Esophagus muscularis mucosa (tissue), 4 donors: ENCODE data around the gene PPM1F. TPM values are rescaled to one million over a fixed set of nuclear protein-coding genes. Genes with fewer than 3 reads are reported as not detected.
"Not testable (repeated sequence)": the region's sequence is repeated elsewhere in the genome, so short reads cannot be mapped to it uniquely, and the experiment has no call there.

Experiments used
- DNase-seq: peaks from one replicate; pipeline ENCODE4 v3.0.0-alpha.2; 2017; ENCODE audit errors: extremely low spot score
- H3K27ac ChIP-seq, 4 donors: fragments of 200-600 bp; sonication (generic); replicated peaks in 1 of 4; 1 replicate in 3 of 4; 2 replicates in 1 of 4; pipeline ENCODE4 v1.5.1; 2016 to 2019; ENCODE audit warnings: mild to moderate bottlenecking in 1 of 4
- H3K27me3 ChIP-seq, 4 donors: fragments of 200-600 bp; sonication (generic); one replicate each; pipeline versions ENCODE4 v1.5.1 to v1.6.0; 2016 to 2019
- H3K36me3 ChIP-seq, 4 donors: fragments of 200-600 bp; sonication (generic); one replicate each; pipeline ENCODE4 v1.5.1; 2016 to 2019
- H3K4me1 ChIP-seq, 4 donors: fragments of 200-600 bp; sonication (generic); one replicate each; pipeline ENCODE4 v1.5.1; 2016 to 2019
- H3K4me3 ChIP-seq, 4 donors: fragments of 200-600 bp; sonication (generic); 1 replicate in 2 of 4; 2 replicates in 2 of 4; pipeline ENCODE4 v1.5.1; 2016 to 2019; ENCODE audit warnings: mild to moderate bottlenecking in 4 of 4, moderate library complexity in 1 of 4
- H3K9me3 ChIP-seq, 4 donors: fragments of 200-600 bp; sonication (generic); 1 replicate in 3 of 4; 2 replicates in 1 of 4; pipeline ENCODE4 v1.5.1; 2016 to 2019
- EP300 ChIP-seq: sonication (generic); formaldehyde crosslinking; IDR thresholded peaks from one replicate; pipeline ENCODE4 v1.6.1; 2017; ENCODE audit warnings: antibody characterized with exemption
- POLR2A ChIP-seq: fragments of 450-650 bp; IDR thresholded peaks from one replicate; pipeline ENCODE4 v1.6.1; 2017; ENCODE audit warnings: antibody characterized with exemption, moderate library complexity, mild to moderate bottlenecking, low read depth
- POLR2AphosphoS5 ChIP-seq, 2 donors: sonication (generic); formaldehyde crosslinking; IDR thresholded peaks; one replicate each; pipeline ENCODE4 v1.6.1; 2017; ENCODE audit warnings: antibody characterized with exemption in 2 of 2
- WGBS: methylation state at CpG from one replicate; pipeline ENCODE4 v1.1.5; 2018; 5-methylcytosine and 5-hydroxymethylcytosine counted together
- intact Hi-C: fragments of 100-400 bp; cut with DNase I; formaldehyde crosslinking; loops from one replicate; pipeline ENCODE4 v1.15.1; 2023
- total RNA-seq, 4 donors: library from RNA; depleted of rRNA; stranded (reverse); fragments of >200 nt; gene quantifications; one replicate each; pipeline versions ENCODE4 v1.1.0 to v1.2.1, GENCODE V29; 2016
- TF ChIP-seq, protein P1 (sequence below), 3 experiments: fragments of 200-600 bp in 2 of 3; fragments of 450-650 bp in 1 of 3; sonication (generic) in 2 of 3; IDR thresholded peaks; one replicate each; pipeline ENCODE4 v1.5.1; 2017 to 2019; ENCODE audit warnings: antibody characterized with exemption in 3 of 3, mild to moderate bottlenecking in 2 of 3, moderate library complexity in 1 of 3

PPM1F gene
- total RNA-seq, 4 donors from 2014 or later = 30.3 to 88.5 (median 74.1) TPM

DNA sequence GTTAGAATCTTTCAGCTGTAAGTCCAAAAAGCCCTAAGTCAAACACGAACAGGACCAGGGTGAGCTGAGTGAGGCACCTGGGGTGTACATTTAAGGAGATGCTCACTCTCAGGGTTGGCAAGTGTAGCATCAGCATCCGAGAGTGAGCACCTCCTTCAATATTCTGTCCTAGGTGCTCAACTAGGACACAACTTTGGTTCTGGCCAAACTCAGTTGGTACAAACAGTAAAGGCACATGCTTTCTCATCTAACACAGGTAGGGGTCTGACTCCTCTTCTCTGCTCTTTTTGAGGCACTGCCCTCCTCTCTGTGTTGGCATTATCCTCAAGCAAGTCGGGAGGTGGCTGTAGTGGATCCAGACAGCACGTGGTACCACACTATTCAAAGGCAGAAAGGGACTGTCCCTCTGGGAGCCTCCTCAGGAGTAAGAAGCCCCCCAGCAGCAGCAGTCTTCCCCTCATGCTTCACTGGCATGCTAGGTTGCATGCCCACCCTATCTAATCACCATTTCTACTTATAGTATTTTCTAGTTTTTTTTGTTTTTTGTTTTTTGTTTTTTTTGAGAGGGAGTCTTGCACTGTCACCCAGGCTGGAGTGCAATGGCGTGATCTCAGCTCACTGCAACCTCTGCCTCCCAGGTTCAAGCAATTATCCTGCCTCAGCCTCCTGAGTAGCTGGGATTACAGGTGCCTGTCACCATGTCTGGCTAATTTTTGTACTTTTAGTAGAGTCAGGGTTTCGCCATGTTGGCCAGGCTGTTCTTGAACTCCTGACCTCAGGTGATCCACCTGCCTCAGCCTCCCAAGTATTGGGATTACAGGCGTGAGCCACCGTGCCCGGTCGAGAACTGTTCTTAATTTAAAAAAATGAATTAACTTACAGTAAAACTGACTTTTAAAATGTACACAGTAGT is 70.6 kb downstream of the PPM1F start:
- H3K27ac ChIP-seq = no peak overlapping the region
- H3K9me3 ChIP-seq = no peaks in the 10 kb centered on the region
- H3K27me3 ChIP-seq = no peaks in the 10 kb centered on the region
- no peaks in the 10 kb centered on the region for H3K4me1 ChIP-seq
- no peak overlapping the region for H3K4me3 ChIP-seq
- intact Hi-C loops = no loop called here
- TF ChIP-seq, protein P1, sequence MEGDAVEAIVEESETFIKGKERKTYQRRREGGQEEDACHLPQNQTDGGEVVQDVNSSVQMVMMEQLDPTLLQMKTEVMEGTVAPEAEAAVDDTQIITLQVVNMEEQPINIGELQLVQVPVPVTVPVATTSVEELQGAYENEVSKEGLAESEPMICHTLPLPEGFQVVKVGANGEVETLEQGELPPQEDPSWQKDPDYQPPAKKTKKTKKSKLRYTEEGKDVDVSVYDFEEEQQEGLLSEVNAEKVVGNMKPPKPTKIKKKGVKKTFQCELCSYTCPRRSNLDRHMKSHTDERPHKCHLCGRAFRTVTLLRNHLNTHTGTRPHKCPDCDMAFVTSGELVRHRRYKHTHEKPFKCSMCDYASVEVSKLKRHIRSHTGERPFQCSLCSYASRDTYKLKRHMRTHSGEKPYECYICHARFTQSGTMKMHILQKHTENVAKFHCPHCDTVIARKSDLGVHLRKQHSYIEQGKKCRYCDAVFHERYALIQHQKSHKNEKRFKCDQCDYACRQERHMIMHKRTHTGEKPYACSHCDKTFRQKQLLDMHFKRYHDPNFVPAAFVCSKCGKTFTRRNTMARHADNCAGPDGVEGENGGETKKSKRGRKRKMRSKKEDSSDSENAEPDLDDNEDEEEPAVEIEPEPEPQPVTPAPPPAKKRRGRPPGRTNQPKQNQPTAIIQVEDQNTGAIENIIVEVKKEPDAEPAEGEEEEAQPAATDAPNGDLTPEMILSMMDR (IDR thresholded peaks at IDR 0.05) = no peak
- no peak for TF ChIP-seq POLR2A
- no peak for TF ChIP-seq POLR2AphosphoS5 (IDR thresholded peaks at IDR 0.05)
- TF ChIP-seq EP300 = no peak
- 93% methylated on average over 10 of the region's 10 CpGs for WGBS
- no peak for DNase-seq
- no peaks in the 10 kb centered on the region for H3K36me3 ChIP-seq

DNA sequence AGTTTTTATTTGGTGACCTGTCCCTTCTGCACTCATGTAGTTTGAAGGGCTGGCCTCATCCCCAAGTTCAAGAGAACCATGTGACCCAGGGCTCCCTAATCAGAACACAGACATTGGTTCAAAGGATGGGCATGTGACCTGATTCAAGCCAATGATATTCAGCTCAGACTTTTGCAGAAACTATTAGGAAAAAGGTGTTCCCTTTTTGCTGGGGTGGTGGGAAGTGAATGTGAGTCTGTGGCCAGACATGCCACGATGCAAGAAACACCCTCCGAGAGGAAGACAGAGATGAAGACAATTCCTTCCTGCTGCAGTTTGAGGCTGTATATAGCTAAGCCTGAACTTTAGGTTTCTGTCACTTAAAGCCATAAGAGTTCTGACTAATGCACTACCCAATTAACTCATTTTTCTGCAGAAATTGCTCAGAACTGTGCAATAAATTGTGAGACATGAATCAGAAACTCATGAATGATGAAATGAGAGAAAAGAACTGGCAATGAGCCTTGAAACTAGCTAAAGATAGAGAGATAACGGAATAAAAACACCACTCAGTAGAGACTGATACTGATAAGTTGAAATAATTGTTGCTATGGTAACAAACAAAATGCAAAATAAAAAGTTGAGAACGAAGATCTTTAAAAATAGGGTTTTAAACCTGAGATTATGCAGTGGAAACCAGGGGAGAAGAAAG is 76.0 kb downstream of the PPM1F start:
- WGBS = 54% methylated on average over 4 of the region's 4 CpGs
- intact Hi-C loops = no loop called here
- no peak for DNase-seq
- TF ChIP-seq POLR2A (no peak), EP300 (no peak), POLR2AphosphoS5 (IDR thresholded peaks at IDR 0.05) (no peak)
- TF ChIP-seq, protein P1 (IDR thresholded peaks at IDR 0.05) = no peak
- H3K27ac ChIP-seq = no peak overlapping the region
- no peak overlapping the region for H3K4me3 ChIP-seq
- H3K4me1 ChIP-seq = peaks cover 0 to 3% (median 0%) of the 10 kb centered on the region in 4 donors
- no peaks in the 10 kb centered on the region for H3K9me3 ChIP-seq
- H3K27me3 ChIP-seq = no peaks in the 10 kb centered on the region
- H3K36me3 ChIP-seq = no peaks in the 10 kb centered on the region

DNA sequence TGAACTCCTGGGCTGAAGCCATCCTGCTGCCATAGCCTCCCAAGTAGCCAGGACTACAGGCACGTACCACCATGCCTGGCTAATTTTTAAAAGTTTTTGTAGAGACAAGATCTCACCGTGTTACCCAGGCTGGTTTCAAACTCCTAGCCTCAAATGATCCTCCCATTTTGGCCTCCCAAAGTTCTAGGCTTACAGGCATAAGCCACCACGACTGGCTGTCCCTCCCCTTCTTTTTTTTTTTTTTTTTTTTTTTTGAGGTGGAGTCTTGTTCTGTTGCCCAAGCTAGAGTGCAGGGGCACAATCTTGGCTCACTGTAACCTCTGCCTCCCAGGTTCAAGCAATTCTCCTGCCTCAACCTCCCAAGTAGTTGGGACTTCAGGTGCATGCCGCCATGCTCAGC is 77.7 kb downstream of the PPM1F start:
- H3K9me3 ChIP-seq, H3K4me3 ChIP-seq, H3K27ac ChIP-seq, DNase-seq, H3K27me3 ChIP-seq, H3K4me1 ChIP-seq, intact Hi-C loops, H3K36me3 ChIP-seq: not testable (repeated sequence)
- WGBS = 83% methylated on average over 4 of the region's 4 CpGs

DNA sequence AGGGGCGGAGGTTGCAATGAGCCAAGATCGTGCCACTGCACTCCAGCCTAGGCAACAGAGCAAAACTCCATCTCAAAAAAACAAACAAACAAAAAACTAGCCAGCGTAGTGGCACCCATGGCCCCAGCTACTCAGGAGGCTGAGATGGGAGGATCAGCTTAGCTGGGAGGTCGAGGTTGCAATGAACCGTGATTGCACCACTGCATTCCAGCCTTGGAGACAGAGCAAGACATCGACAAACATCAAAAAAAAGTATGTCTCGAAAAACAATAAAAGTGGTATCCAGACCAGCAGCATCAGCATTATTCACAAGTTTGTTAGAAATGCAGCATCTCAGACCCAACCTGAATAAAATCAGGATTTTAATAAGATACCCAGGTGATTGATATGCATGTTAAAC is 79.0 kb downstream of the PPM1F start:
- Histone ChIP-seq H3K27me3 (no peaks in the 10 kb centered on the region), H3K4me1 (peaks cover under 1 to 7% (median 3%) of the 10 kb centered on the region in 4 donors), H3K4me3 (no peak overlapping the region), H3K36me3 (no peaks in the 10 kb centered on the region), H3K9me3 (no peaks in the 10 kb centered on the region), H3K27ac (no peak overlapping the region)
- intact Hi-C loops = no loop called here
- TF ChIP-seq, protein P1 (IDR thresholded peaks at IDR 0.05) = no peak
- no peak for TF ChIP-seq POLR2AphosphoS5 (IDR thresholded peaks at IDR 0.05)
- no peak for TF ChIP-seq POLR2A
- no peak for DNase-seq
- 94% methylated on average over 7 of the region's 7 CpGs for WGBS

DNA sequence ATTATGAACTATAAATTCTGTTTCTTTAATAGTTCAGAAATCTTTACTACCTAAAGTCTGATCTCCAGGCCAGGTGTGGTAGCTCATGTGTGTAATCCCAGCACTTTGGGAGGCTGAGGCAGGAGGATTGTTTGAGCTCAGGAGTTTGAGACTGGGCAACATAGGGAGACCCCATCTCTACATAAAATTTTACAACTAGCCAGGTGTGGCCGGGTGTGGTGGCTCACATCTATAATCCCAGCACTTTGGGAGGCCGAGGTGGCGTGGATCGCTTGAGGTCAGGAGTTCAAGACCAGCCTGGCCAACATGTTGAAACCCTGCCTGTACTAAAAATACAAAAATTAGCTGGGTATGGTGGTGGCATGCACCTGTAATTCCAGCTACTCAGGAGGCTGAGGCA is 79.9 kb downstream of the PPM1F start:
- WGBS = 93% methylated on average over 4 of the region's 4 CpGs
- intact Hi-C loops, H3K27ac ChIP-seq, H3K27me3 ChIP-seq, H3K4me3 ChIP-seq, DNase-seq, H3K36me3 ChIP-seq, H3K9me3 ChIP-seq: not testable (repeated sequence)
- peaks cover 5 to 15% (median 11%) of the 10 kb centered on the region in 4 donors for H3K4me1 ChIP-seq

Other genes with a start within 250 kb of the PPM1F start
- gene YPEL1, start 217.1 kb downstream of the PPM1F start, total RNA-seq = 10 to 100 TPM; 12.0 to 30.7 (median 16.5) TPM
- gene MAPK1, start 85.2 kb downstream of the PPM1F start, total RNA-seq = 10 to 100 TPM; 44.9 to 87.2 (median 63.5) TPM
- gene TOP3B, start 29.9 kb upstream of the PPM1F start, total RNA-seq = 10 to 100 TPM; 12.3 to 27.5 (median 20.4) TPM